HCT116 (cell line): ENCODE measurements around the gene EFHD1.

Source experiments
- CEBPB ChIP-seq: IDR thresholded peaks from 2 replicates; pipeline ENCODE4 v1.6.1; 2012; ENCODE audit warnings: low read depth
- EGR1 ChIP-seq: IDR thresholded peaks from 2 replicates; pipeline ENCODE4 v1.6.1; 2012; ENCODE audit warnings: low read depth
- ELF1 ChIP-seq: IDR thresholded peaks from 2 replicates; pipeline ENCODE4 v1.6.1; 2012; ENCODE audit warnings: low read depth, borderline replicate concordance
- EZH2 ChIP-seq: fragments of 200-600 bp; sonication (generic); IDR thresholded peaks from 2 replicates; pipeline ENCODE4 v1.6.1; 2017; ENCODE audit warnings: antibody characterized with exemption, mixed run types
- POLR2A ChIP-seq: IDR thresholded peaks from 2 replicates; pipeline ENCODE4 v1.7.0; 2011; ENCODE audit warnings: borderline replicate concordance; ENCODE audit not compliant: insufficient read depth, insufficient read length; ENCODE audit errors: extremely low read depth
- POLR2AphosphoS5 ChIP-seq: IDR thresholded peaks from 2 replicates; pipeline ENCODE4 v1.6.1; 2011; ENCODE audit warnings: mild to moderate bottlenecking, low read depth, low read length, moderate library complexity
- RAD21 ChIP-seq: IDR thresholded peaks from 2 replicates; pipeline ENCODE4 v1.6.1; 2012; ENCODE audit warnings: low read depth, mild to moderate bottlenecking
- SIN3A ChIP-seq: IDR thresholded peaks from 2 replicates; pipeline ENCODE4 v1.6.1; 2012; ENCODE audit warnings: low read depth
- SRF ChIP-seq: IDR thresholded peaks from 2 replicates; pipeline ENCODE4 v1.6.1; 2012; ENCODE audit warnings: low read depth
- ZFX ChIP-seq: fragments of 450-650 bp; IDR thresholded peaks from 2 replicates; pipeline ENCODE4 v1.6.1; 2017
- ZNF274 ChIP-seq: fragments of 200-500 bp; sonication (Bioruptor generic); IDR thresholded peaks from 2 replicates; pipeline ENCODE4 v1.6.1; 2014; ENCODE audit warnings: mild to moderate bottlenecking, low read depth, low read length, inconsistent platforms
- TF ChIP-seq, protein P1 (sequence below), 3 experiments: fragments of 200-600 bp in 1 of 3; sonication (generic) in 1 of 3; IDR thresholded peaks in 2 of 3; conservative IDR thresholded peaks in 1 of 3; 2 replicates each; pipeline ENCODE4 v1.5.1; 2012 to 2017; ENCODE audit warnings: low read depth in 2 of 3, low read length in 2 of 3, antibody characterized with exemption in 1 of 3, borderline replicate concordance in 1 of 3, control low read depth in 1 of 3, mild to moderate bottlenecking in 1 of 3, mixed read lengths in 1 of 3, mixed run types in 1 of 3, moderate library complexity in 1 of 3; ENCODE audit not compliant: insufficient read depth in 1 of 3
- TF ChIP-seq, protein P2 (sequence below): IDR thresholded peaks from 2 replicates; pipeline ENCODE4 v1.6.1; 2012; ENCODE audit warnings: low read depth

DNA sequence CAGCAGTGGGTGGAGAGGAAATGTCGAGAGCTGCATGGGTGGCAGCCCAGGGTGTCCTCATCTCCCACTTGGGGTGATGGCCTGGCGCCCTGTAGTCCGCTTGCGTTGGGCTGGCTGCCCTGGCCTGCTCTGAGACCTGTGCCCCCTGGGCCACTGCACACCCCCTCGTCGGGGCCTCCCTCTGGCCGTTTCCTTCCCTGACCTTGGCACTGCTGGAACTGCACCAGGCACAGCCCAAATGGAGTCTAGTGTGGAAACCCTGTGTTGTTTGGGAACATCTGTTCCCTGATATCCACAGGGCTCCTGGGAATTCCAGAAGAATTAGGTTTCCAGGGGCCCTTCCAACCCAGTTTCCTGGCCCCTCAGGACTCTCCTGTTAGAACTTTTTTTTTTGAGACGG is 13.9 kb downstream of the EFHD1 start:
- no peak for TF ChIP-seq ELF1
- no peak for TF ChIP-seq RAD21
- TF ChIP-seq POLR2A, result no peak
- no peak for TF ChIP-seq ZFX
- TF ChIP-seq EZH2, result no peak
- no peak for TF ChIP-seq ZNF274
- TF ChIP-seq, protein P1, sequence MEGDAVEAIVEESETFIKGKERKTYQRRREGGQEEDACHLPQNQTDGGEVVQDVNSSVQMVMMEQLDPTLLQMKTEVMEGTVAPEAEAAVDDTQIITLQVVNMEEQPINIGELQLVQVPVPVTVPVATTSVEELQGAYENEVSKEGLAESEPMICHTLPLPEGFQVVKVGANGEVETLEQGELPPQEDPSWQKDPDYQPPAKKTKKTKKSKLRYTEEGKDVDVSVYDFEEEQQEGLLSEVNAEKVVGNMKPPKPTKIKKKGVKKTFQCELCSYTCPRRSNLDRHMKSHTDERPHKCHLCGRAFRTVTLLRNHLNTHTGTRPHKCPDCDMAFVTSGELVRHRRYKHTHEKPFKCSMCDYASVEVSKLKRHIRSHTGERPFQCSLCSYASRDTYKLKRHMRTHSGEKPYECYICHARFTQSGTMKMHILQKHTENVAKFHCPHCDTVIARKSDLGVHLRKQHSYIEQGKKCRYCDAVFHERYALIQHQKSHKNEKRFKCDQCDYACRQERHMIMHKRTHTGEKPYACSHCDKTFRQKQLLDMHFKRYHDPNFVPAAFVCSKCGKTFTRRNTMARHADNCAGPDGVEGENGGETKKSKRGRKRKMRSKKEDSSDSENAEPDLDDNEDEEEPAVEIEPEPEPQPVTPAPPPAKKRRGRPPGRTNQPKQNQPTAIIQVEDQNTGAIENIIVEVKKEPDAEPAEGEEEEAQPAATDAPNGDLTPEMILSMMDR (IDR thresholded peaks at IDR 0.05 in 2 of 3, conservative IDR thresholded peaks at IDR 0.05 in 1 of 3; ENCODE audit: borderline replicate concordance in 1 of 3, insufficient read depth in 1 of 3, low read depth in 2 of 3, low read length in 2 of 3), result no peak
- no peak for TF ChIP-seq SRF
- TF ChIP-seq, protein P2, sequence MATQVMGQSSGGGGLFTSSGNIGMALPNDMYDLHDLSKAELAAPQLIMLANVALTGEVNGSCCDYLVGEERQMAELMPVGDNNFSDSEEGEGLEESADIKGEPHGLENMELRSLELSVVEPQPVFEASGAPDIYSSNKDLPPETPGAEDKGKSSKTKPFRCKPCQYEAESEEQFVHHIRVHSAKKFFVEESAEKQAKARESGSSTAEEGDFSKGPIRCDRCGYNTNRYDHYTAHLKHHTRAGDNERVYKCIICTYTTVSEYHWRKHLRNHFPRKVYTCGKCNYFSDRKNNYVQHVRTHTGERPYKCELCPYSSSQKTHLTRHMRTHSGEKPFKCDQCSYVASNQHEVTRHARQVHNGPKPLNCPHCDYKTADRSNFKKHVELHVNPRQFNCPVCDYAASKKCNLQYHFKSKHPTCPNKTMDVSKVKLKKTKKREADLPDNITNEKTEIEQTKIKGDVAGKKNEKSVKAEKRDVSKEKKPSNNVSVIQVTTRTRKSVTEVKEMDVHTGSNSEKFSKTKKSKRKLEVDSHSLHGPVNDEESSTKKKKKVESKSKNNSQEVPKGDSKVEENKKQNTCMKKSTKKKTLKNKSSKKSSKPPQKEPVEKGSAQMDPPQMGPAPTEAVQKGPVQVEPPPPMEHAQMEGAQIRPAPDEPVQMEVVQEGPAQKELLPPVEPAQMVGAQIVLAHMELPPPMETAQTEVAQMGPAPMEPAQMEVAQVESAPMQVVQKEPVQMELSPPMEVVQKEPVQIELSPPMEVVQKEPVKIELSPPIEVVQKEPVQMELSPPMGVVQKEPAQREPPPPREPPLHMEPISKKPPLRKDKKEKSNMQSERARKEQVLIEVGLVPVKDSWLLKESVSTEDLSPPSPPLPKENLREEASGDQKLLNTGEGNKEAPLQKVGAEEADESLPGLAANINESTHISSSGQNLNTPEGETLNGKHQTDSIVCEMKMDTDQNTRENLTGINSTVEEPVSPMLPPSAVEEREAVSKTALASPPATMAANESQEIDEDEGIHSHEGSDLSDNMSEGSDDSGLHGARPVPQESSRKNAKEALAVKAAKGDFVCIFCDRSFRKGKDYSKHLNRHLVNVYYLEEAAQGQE, result no peak
- no peak for TF ChIP-seq EGR1
- TF ChIP-seq SIN3A, result no peak
- no peak for TF ChIP-seq POLR2AphosphoS5
- no peak for TF ChIP-seq CEBPB
